Endothelial cell of umbilical vein (primary cell): ENCODE results near the gene LRCH2. TPM values are rescaled to one million over a fixed set of nuclear protein-coding genes. Genes with fewer than 3 reads are reported as not detected.

Experiments
- BruUV-seq: library from RNA; stranded (reverse); fragments of 400-500 nt; replicated peaks from 2 replicates; lab custom pipeline; 2021; lab: Mats Ljungman, UMichigan
- CTCF ChIA-PET: fragments of 300-600, 350-600 bp; sonication (Branson Sonifier 250); formaldehyde crosslinking; loops from one replicate; lab custom pipeline; 2021; ENCODE audit warnings: antibody characterized with exemption, inconsistent platforms; lab: Charles Lee
- POLR2A ChIA-PET: fragments of 300-600, 350-600 bp; sonication (Branson Sonifier 250); formaldehyde crosslinking; loops from one replicate; lab custom pipeline; 2021; ENCODE audit warnings: antibody characterized with exemption, inconsistent platforms; lab: Charles Lee
- DNase-seq: peaks from one replicate; pipeline ENCODE4 v3.0.0-alpha.2; 2011; ENCODE audit warnings: low read depth, low spot score
- FAIRE-seq: peaks from 2 replicates; lab custom pipeline; 2011; peaks lifted over from hg19 to GRCh38; lab: Jason Lieb, UNC
- H2AFZ ChIP-seq: 2 replicates; pipeline ENCODE4 v1.6.0; 2012; ENCODE audit warnings: low read depth, low read length, control low read depth, inconsistent platforms
- H3K27ac ChIP-seq: 2 replicates; pipeline ENCODE4 v1.5.1; 2011; ENCODE audit warnings: low read depth, mild to moderate bottlenecking, control low read depth, low read length, moderate library complexity; ENCODE audit not compliant: insufficient read depth
- H3K27me3 ChIP-seq, 2 experiments: 2 replicates each; pipeline versions ENCODE4 v1.6.0 to v1.6.1; 2011; ENCODE audit warnings: low read length in 2 of 2, mixed read lengths in 1 of 2; ENCODE audit not compliant: control insufficient read depth in 2 of 2, insufficient read depth in 2 of 2
- H3K36me3 ChIP-seq, 2 experiments: 2 replicates in 1 of 2; 3 replicates in 1 of 2; pipeline ENCODE4 v1.5.1; 2011; ENCODE audit warnings: low read length in 2 of 2, mild to moderate bottlenecking in 1 of 2, moderate library complexity in 1 of 2; ENCODE audit not compliant: control insufficient read depth in 2 of 2, insufficient read depth in 2 of 2; ENCODE audit errors: extremely low read depth in 1 of 2
- H3K4me1 ChIP-seq: 3 replicates; pipeline ENCODE4 v1.5.1; 2011; ENCODE audit warnings: mild to moderate bottlenecking, low read length; ENCODE audit not compliant: control insufficient read depth, insufficient read depth; ENCODE audit errors: extremely low read depth
- H3K4me2 ChIP-seq: 2 replicates; pipeline ENCODE4 v1.6.1; 2011; ENCODE audit warnings: low read length, control low read depth, mixed read lengths; ENCODE audit not compliant: insufficient read depth
- H3K4me3 ChIP-seq, 3 experiments: fragments of 200-600 bp in 1 of 3; sonication (generic), shearing (Covaris generic) in 1 of 3; replicated peaks in 1 of 3; 2 replicates each; pipeline ENCODE4 v1.5.1; 2011 to 2016; ENCODE audit warnings: control low read depth in 3 of 3, low read length in 3 of 3, mild to moderate bottlenecking in 2 of 3, inconsistent platforms in 1 of 3, low read depth in 1 of 3, moderate library complexity in 1 of 3; ENCODE audit not compliant: insufficient read depth in 1 of 3
- H3K79me2 ChIP-seq: 2 replicates; pipeline ENCODE4 v1.6.0; 2012; ENCODE audit warnings: low read length, inconsistent platforms; ENCODE audit not compliant: control insufficient read depth, insufficient read depth
- H3K9ac ChIP-seq: replicated peaks from 2 replicates; pipeline ENCODE3; 2011; ENCODE audit warnings: low read length, control low read depth; ENCODE audit not compliant: insufficient read depth; ENCODE audit errors: extremely low read depth
- H3K9me1 ChIP-seq: replicated peaks from 3 replicates; pipeline ENCODE4 v1.6.0; 2011; ENCODE audit warnings: mild to moderate bottlenecking, low read length; ENCODE audit not compliant: control insufficient read depth, insufficient read depth; ENCODE audit errors: extremely low read depth
- H3K9me3 ChIP-seq: replicated peaks from 2 replicates; pipeline ENCODE4 v1.5.1; 2012; ENCODE audit warnings: low read length, inconsistent platforms; ENCODE audit not compliant: control insufficient read depth, insufficient read depth
- H4K20me1 ChIP-seq: replicated peaks from 2 replicates; pipeline ENCODE3; 2011; ENCODE audit warnings: mild to moderate bottlenecking, low read length; ENCODE audit not compliant: control insufficient read depth, insufficient read depth; ENCODE audit errors: extremely low read depth
- EZH2 ChIP-seq: IDR thresholded peaks from 2 replicates; pipeline ENCODE4 v1.6.1; 2012; ENCODE audit warnings: borderline replicate concordance, low read depth, mild to moderate bottlenecking, moderate library complexity, low read length, inconsistent platforms; ENCODE audit not compliant: severe bottlenecking
- FOS ChIP-seq: IDR thresholded peaks from 2 replicates; pipeline ENCODE4 v1.6.1; 2011; ENCODE audit warnings: mild to moderate bottlenecking, low read length, moderate library complexity, borderline replicate concordance; ENCODE audit not compliant: insufficient read depth
- GATA2 ChIP-seq: IDR thresholded peaks from 2 replicates; pipeline ENCODE4 v1.7.0; 2011; ENCODE audit warnings: low read depth, mild to moderate bottlenecking, moderate library complexity, mixed read lengths, low read length; ENCODE audit not compliant: insufficient read length, insufficient read depth
- JUN ChIP-seq: IDR thresholded peaks from 2 replicates; pipeline ENCODE4 v1.6.1; 2011; ENCODE audit warnings: borderline replicate concordance, low read depth; ENCODE audit not compliant: insufficient read length, insufficient read depth
- MAX ChIP-seq: IDR thresholded peaks from 2 replicates; pipeline ENCODE4 v1.6.1; 2011; ENCODE audit not compliant: insufficient read depth, insufficient read length
- MYC ChIP-seq: IDR thresholded peaks from one replicate; pipeline ENCODE4 v1.6.1; 2011; ENCODE audit warnings: mild to moderate bottlenecking, low read depth, low read length
- POLR2A ChIP-seq: IDR thresholded peaks from 2 replicates; pipeline ENCODE4 v1.6.1; 2012; ENCODE audit warnings: low read depth, mild to moderate bottlenecking, control low read depth, low read length
- POLR2AphosphoS5 ChIP-seq: IDR thresholded peaks from 2 replicates; pipeline ENCODE4 v1.6.1; 2012; ENCODE audit warnings: low read depth, mild to moderate bottlenecking, control low read depth, low read length, moderate library complexity; ENCODE audit not compliant: insufficient read depth
- dilution Hi-C: fragments of 300-500 bp; cut with MboI; formaldehyde crosslinking; loops from one replicate; pipeline ENCODE4 v1.15.0; 2019; ENCODE audit warnings: low sequenced_read_pairs; ENCODE audit not compliant: extremely low pct_ligation_motif_present
- intact Hi-C: fragments of 100-400 bp; cut with micrococcal nuclease; formaldehyde crosslinking; loops from one replicate; pipeline ENCODE4 v1.10.0; 2022
- polyA plus RNA-seq, 4 experiments: library from polyadenylated mRNA; depleted of rRNA in 3 of 4; stranded (reverse) in 3 of 4; unstranded in 1 of 4; fragments of >200 nt; gene quantifications; 2 replicates each; pipeline versions ENCODE4 v1.2.1 to v1.2.3, GENCODE V29; 2011 to 2012; ENCODE audit warnings: missing spikeins in 1 of 4
- total RNA-seq: library from RNA; stranded (reverse); gene quantifications from 2 replicates; pipeline ENCODE4 v1.2.3, GENCODE V29; 2021
- TF ChIP-seq, protein P1 (sequence below), 2 donors: IDR thresholded peaks; 1 replicate in 1 of 2; 2 replicates in 1 of 2; pipeline ENCODE4 v1.5.1; 2011; ENCODE audit warnings: low read length in 2 of 2, mild to moderate bottlenecking in 2 of 2, moderate library complexity in 2 of 2, control low read depth in 1 of 2, inconsistent platforms in 1 of 2, low read depth in 1 of 2; ENCODE audit not compliant: insufficient read depth in 1 of 2; ENCODE audit errors: extremely low read depth in 1 of 2

Gene LRCH2
- total and polyA plus RNA-seq, 2 donors (not counting 3 experiments of a cell fraction or from before 2014, with no cell fraction given), result 1.1 to 4.6 TPM

DNA sequence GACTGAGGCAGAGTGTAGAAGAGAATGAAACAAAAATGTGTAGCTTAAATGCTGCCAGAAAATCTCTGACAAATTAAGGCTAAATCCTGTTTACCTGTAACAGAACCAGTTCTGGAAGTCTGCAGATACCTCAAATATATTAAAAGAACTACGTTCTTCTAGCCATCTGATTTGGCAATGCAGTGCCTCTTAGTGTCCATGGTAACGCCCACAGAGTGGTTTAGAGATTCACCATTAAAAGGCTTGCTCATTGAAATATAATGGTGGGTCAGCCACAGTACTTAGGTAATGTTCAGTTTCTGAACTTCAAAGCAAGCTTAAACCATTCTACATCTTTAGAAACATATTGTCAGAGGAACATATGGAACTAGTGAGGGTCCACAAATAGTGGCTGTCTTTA lies 32.4 kb upstream of the LRCH2 start:
- no peak for TF ChIP-seq MYC
- no peak for TF ChIP-seq POLR2A
- TF ChIP-seq JUN, result no peak
- TF ChIP-seq, protein P1, sequence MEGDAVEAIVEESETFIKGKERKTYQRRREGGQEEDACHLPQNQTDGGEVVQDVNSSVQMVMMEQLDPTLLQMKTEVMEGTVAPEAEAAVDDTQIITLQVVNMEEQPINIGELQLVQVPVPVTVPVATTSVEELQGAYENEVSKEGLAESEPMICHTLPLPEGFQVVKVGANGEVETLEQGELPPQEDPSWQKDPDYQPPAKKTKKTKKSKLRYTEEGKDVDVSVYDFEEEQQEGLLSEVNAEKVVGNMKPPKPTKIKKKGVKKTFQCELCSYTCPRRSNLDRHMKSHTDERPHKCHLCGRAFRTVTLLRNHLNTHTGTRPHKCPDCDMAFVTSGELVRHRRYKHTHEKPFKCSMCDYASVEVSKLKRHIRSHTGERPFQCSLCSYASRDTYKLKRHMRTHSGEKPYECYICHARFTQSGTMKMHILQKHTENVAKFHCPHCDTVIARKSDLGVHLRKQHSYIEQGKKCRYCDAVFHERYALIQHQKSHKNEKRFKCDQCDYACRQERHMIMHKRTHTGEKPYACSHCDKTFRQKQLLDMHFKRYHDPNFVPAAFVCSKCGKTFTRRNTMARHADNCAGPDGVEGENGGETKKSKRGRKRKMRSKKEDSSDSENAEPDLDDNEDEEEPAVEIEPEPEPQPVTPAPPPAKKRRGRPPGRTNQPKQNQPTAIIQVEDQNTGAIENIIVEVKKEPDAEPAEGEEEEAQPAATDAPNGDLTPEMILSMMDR (IDR thresholded peaks at IDR 0.05; ENCODE audit: extremely low read depth in 1 of 2, insufficient read depth in 1 of 2, low read depth in 1 of 2, low read length in 2 of 2), result no peak
- TF ChIP-seq EZH2, result no peak
- no peak for TF ChIP-seq FOS
- TF ChIP-seq MAX, result no peak
- no peak for TF ChIP-seq GATA2
- TF ChIP-seq POLR2AphosphoS5, result no peak
- no peaks in the 10 kb centered on the region for H3K9me1 ChIP-seq
- H3K4me2 ChIP-seq, result no peak overlapping the region
- POLR2A ChIA-PET, result no interaction called here
- no peak overlapping the region for H2AFZ ChIP-seq
- FAIRE-seq (no peak), DNase-seq (no peak)
- H3K9me3 ChIP-seq, result no peaks in the 10 kb centered on the region
- CTCF ChIA-PET, result no interaction called here
- no peaks in the 10 kb centered on the region for H3K79me2 ChIP-seq
- H3K36me3 ChIP-seq, result no peaks in the 10 kb centered on the region
- intact Hi-C loops (no loop called here), dilution Hi-C loops (no loop called here)
- H3K27ac ChIP-seq, result no peak overlapping the region
- BruUV-seq, result no TSS peak
- H3K9ac ChIP-seq, result no peak overlapping the region
- no peak overlapping the region for H3K4me3 ChIP-seq
- H3K4me1 ChIP-seq, result no peaks in the 10 kb centered on the region
- no peaks in the 10 kb centered on the region for H3K27me3 ChIP-seq
- no peaks in the 10 kb centered on the region for H4K20me1 ChIP-seq
